Sigmoid colon (tissue), 4 donors: Measurements from ENCODE around the gene MFSD2A.

Source experiments
- CTCF ChIP-seq, 4 experiments: fragments of 450-650 bp in 3 of 4; fragments of 200-600 bp in 1 of 4; IDR thresholded peaks; one replicate each; pipeline ENCODE4 v1.5.1; 2016 to 2019; ENCODE audit warnings: antibody characterized with exemption in 4 of 4, mild to moderate bottlenecking in 3 of 4, moderate library complexity in 2 of 4
- EP300 ChIP-seq, 4 donors: sonication (generic); formaldehyde crosslinking; IDR thresholded peaks; one replicate each; pipeline ENCODE4 v1.6.1; 2017; ENCODE audit warnings: antibody characterized with exemption in 4 of 4
- POLR2A ChIP-seq, 2 donors: fragments of 450-650 bp; IDR thresholded peaks; one replicate each; pipeline ENCODE4 v1.6.1; 2016; ENCODE audit warnings: antibody characterized with exemption in 2 of 2, mild to moderate bottlenecking in 2 of 2, moderate library complexity in 2 of 2
- POLR2AphosphoS5 ChIP-seq, 4 donors: sonication (generic); formaldehyde crosslinking; IDR thresholded peaks; one replicate each; pipeline ENCODE4 v1.6.1; 2017; ENCODE audit warnings: antibody characterized with exemption in 4 of 4

GRCh38 chr1:39944410-39945112, 10.4 kb upstream of the MFSD2A start:
- TF ChIP-seq POLR2A (IDR thresholded peaks at IDR 0.05) (no peak), POLR2AphosphoS5 (IDR thresholded peaks at IDR 0.05) (no peak), CTCF (IDR thresholded peaks at IDR 0.05) (no peak), EP300 (IDR thresholded peaks at IDR 0.05) (no peak)
